Subcutaneous adipose tissue (tissue), 4 donors: Measurements from ENCODE around the gene PCBP3. TPM values are rescaled to one million over a fixed set of nuclear protein-coding genes. Genes with fewer than 3 reads are reported as not detected.

Experiments
- CTCF ChIP-seq: fragments of 450-650 bp; IDR thresholded peaks from one replicate; pipeline ENCODE4 v1.5.1; 2016; ENCODE audit warnings: low read depth, mild to moderate bottlenecking, control low read depth, antibody characterized with exemption, moderate library complexity
- total RNA-seq, 4 donors: library from RNA; depleted of rRNA; stranded (reverse); fragments of >200 nt; gene quantifications; one replicate each; pipeline ENCODE4 v1.1.0, GENCODE V29; 2016

The PCBP3 gene
- total RNA-seq, 4 donors from 2014 or later, result 3.4 to 11.0 (median 5.7) TPM

DNA sequence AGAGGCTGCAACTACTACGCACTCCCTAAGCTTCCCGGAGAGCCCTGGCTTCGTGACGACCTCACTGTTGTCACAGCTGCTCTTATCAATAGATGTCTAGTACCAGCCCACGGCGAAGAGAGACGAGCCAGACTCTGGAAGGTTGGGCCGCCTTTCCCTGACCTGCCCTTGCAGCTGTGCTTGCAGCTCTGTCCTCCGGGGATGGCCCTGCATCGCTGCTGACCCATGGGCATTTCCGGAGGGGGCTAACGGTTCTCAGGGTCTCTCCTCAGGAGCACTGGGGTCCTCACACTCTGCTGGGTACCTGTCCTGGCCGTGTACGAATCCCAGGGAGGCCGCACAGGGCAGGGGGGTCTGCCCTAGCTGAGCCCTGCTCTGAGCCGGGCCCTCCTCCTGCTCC lies 244.3 kb downstream of the PCBP3 start:
- TF ChIP-seq CTCF, result no peak

- TF ChIP-seq CTCF, result no peak
These were observed 245.0 kb downstream of the PCBP3 start for GRCh38 chr21:45888386-45889009.

- TF ChIP-seq CTCF, result no peak
These were observed 245.7 kb downstream of the PCBP3 start for GRCh38 chr21:45889256-45889655.

DNA sequence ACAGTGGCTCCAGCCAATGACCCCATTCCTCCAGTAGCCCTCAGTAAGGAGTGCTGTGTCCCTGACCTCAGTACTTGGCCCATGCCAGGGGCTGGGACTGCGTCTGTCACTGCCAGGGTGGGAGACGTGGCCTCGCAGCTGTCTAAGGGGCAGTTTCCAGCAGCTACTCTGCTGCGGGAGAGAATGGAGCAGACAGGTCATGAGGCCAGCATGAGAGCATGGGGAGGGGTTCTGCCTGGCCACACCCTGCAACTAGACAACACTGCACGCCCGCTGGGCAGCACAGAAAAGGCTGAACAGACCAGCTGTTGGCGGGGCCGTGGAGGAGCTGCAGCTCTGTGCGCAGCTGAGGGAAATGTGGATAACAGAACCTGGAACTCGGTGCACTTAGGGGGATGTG lies 246.4 kb downstream of the PCBP3 start:
- no peak for TF ChIP-seq CTCF

- no peak for TF ChIP-seq CTCF
These were observed 248.0 kb downstream of the PCBP3 start for GRCh38 chr21:45891388-45892155.

- no peak for TF ChIP-seq CTCF
These were observed 248.8 kb downstream of the PCBP3 start for GRCh38 chr21:45892156-45892915.
